IPS DF 4.7 (cell line): ENCODE measurements around the gene CARD14.
"Not testable (repeated sequence)": the region's sequence is repeated elsewhere in the genome, so short reads cannot be mapped to it uniquely, and the experiment has no call there.

Experiments
- DNase-seq: peaks from one replicate; pipeline ENCODE4 v3.0.0-alpha.2; 2013; ENCODE audit warnings: low spot score; ENCODE audit errors: extremely low read depth

CARD14 gene

GRCh38 chr17:80248001-80248893 lies 78.4 kb downstream of the CARD14 start:
- no peak for DNase-seq

DNA sequence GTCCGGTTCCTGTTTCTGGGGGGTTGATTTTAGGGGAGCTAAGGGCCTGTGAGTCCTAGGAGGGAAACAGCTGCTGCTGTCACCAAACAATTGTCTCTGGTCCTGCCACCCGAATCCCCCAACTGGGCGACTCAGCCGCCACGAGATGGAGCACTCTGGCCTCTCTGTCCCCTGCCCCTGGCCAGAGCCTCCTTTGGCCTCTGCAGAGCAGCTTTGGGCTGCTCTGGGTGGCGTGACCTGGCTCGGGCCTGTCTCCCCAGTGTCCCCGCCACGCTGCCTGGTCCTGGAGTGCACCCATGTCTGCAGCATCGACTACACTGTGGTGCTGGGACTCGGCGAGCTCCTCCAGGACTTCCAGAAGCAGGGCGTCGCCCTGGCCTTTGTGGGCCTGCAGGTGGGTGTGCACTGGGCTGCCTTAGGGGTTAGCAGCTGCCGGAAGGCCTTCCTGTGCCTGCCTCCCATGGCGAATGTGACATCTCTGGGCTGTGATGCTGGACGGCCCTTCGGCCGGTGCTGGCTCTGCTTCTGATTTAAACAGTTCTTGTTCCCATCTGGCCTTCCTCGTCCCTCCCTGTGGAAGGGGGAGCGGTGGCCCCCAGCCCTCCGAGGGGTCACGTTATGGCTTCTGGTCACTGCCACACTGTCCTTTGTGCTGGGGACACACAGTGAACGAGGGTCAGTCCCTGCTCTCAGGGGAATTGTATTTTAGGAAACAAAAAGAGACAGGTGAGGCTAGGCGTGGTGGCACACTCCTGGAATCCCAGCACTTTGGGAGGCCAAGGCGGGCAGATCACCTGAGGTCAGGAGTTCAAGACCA lies 79.3 kb downstream of the CARD14 start:
- no peak for DNase-seq

DNA sequence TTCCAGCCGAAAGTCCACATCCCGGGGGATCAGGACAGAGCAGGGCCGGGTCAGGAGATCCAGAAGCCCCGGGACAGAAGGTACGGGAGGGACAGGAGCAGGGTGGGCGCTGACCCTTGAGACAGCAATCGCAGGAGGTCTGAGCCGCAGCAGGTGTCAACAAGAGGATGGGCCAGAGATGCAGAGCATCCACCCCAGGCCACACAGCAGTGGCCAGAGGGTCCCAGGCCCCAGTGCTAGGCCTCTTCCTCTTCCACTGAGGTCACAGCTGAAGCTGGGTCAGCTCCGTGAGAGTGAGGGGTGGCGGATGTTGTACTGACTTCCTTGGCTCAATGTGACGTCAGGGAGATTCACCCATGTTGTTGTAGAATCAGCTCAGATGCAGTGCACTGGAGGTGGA lies 82.1 kb downstream of the CARD14 start:
- DNase-seq, result no peak

DNA sequence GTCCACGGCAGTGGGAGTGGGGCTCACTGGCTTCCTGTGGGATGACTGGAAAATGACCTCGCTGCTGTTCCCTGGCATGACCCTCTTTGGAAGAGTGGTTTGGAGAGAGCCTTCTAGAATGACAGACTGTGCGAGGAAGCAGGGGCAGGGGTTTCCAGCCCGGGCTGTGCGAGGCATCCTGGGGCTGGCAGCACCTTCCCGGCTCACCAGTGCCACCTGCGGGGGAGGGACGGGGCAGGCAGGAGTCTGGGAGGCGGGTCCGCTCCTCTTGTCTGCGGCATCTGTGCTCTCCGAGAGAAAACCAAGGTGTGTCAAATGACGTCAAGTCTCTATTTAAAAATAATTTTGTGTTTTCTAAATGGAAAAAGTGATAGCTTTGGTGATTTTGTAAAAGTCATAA lies 83.0 kb downstream of the CARD14 start:
- DNase-seq, result no peak

GRCh38 chr17:80253631-80254395 lies 84.0 kb downstream of the CARD14 start:
- DNase-seq, result no peak

- DNase-seq, result no peak
Measured at GRCh38 chr17:80254396-80255251, 84.8 kb downstream of the CARD14 start.

GRCh38 chr17:80256034-80256350 lies 86.2 kb downstream of the CARD14 start:
- no peak for DNase-seq

DNA sequence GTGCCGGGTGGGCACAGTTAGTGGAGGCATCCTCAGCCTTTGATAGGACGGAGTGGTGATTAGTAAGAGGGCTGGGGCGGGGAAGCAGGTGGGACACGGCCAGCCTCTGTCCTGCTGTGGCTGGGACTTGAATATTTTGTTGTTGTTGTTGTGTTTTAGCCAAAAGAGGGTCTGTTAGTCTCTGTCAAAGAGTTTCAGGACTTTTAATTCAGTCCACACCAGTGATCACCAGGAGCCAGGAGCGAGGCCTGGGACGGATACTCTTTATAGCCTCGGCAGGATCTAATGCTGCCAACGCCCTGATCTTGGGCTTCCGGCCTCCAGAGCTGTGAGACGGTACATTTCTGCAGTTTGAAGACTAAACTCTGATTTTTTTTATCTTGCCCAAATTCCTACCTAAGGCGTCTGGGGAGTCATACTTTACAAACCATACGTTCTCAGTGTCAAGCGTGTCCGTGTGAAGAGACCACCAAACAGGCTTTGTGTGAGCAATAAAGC lies 87.9 kb downstream of the CARD14 start:
- no peak for DNase-seq

GRCh38 chr17:80258296-80258695 lies 88.5 kb downstream of the CARD14 start:
- not testable (repeated sequence) for DNase-seq
